ENCODE data around the gene ATRN.

DNA sequence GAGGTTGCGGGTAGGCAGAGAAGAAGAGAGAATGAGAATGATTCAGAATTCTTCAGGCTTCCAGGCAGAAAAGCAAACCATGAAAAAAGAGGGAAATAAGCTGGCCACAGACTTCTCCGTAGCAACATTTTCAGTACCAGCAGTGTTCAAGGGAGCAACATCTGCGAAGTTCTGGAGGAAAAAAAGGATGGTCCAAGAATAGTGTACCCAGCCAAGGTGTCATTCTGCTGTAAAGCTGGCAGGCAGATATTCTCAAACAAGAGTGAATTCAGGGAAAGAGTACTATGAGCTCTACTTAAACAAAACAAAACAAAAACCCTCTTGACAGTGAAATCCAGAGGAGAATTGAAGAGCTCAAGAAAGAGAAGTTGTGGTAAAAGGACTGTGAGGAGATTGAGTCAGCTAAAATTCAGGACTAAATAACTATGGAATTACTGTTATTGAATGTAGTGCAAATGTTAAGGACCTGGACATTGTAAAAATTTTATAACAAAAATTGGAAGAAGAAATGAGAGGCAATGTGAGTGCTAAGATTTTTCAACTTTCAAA lies 86.5 kb downstream of the ATRN start:
- TF ChIP-seq, protein P1, sequence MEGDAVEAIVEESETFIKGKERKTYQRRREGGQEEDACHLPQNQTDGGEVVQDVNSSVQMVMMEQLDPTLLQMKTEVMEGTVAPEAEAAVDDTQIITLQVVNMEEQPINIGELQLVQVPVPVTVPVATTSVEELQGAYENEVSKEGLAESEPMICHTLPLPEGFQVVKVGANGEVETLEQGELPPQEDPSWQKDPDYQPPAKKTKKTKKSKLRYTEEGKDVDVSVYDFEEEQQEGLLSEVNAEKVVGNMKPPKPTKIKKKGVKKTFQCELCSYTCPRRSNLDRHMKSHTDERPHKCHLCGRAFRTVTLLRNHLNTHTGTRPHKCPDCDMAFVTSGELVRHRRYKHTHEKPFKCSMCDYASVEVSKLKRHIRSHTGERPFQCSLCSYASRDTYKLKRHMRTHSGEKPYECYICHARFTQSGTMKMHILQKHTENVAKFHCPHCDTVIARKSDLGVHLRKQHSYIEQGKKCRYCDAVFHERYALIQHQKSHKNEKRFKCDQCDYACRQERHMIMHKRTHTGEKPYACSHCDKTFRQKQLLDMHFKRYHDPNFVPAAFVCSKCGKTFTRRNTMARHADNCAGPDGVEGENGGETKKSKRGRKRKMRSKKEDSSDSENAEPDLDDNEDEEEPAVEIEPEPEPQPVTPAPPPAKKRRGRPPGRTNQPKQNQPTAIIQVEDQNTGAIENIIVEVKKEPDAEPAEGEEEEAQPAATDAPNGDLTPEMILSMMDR (conservative IDR thresholded peaks at IDR 0.05): no peak
- no peak for TF ChIP-seq ZFX (IDR thresholded peaks at IDR 0.05)

Measured in C4-2B (cell line).